SKM-1 treated with dmso at 0.1 percent for 144 hours (cell line): Measurements from ENCODE around the gene PHLDA1.
A peak's percentile ranks its signal among the peaks of the same experiment; 100 is the strongest.

Experiments
- DNase-seq: peaks from one replicate; lab custom pipeline; 2025; ENCODE audit not compliant: unreplicated experiment; lab: John Stamatoyannopoulos, UW

The PHLDA1 gene

DNA sequence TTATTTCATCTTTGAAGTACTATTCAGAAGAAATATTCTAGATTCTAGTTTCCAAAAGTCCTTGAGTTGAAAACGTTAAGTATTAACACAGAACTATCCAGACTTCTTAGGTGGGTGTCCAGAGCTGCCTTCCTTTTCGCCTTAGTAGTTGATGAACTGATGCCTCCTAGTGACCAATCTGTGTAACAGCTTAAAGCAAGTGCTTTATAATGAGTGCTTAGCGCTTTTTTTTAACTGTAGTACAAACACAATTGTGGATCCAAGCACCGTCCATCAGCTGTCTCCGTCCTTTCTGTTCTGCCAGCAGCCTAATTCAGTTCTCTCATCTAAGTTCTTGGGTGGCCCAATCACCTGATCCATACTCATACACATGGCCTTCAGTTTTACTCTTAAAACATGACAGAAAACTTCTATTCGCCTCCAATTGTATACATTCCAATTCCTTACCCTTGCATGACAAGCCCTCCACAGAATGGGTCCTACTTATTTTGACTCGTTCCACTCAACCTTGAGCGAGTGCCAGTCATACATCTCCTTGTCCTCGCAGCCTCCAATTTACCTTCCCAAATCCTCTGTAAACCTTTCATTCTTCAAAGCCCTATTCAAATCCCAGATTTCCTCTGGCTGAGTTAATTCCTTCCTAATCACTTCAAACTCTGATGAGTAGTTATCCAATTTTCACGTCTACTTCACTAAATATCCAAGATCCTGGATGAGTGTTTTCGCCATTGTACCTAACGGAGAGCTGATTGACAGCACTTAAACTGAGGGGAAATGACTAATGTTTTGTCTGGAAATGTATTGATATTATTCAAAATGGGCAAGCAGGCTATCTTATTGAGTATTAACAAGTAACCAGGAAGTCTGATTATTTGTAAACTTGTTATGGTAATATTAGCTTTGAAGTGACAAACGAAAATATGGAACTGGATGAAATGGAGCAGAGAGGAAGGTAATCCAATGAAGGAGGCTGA lies 5.8 kb upstream of the PHLDA1 start:
- DNase-seq: peak; percentile 46

DNA sequence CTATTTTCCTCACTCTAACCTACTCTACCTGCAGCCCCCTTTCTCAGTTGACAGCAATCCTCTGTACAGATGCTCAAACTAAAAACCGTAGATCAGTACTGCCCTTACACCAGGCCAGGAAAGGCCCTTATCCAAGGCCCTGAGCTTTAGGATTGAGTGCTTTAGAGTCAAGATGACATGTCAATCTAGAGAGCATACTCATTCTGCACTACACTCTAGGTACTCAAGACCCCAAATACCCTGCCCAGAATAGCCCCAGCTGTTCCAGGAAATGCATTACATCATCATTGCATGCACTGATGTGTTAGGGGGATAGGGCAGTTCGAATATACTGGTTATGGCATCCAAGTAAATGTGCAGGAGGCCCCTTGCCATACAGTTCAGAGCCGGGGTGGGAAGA lies 3.5 kb upstream of the PHLDA1 start:
- no peak for DNase-seq

GRCh38 chr12:76033081-76034011 lies 1.8 kb upstream of the PHLDA1 start:
- no peak for DNase-seq

DNA sequence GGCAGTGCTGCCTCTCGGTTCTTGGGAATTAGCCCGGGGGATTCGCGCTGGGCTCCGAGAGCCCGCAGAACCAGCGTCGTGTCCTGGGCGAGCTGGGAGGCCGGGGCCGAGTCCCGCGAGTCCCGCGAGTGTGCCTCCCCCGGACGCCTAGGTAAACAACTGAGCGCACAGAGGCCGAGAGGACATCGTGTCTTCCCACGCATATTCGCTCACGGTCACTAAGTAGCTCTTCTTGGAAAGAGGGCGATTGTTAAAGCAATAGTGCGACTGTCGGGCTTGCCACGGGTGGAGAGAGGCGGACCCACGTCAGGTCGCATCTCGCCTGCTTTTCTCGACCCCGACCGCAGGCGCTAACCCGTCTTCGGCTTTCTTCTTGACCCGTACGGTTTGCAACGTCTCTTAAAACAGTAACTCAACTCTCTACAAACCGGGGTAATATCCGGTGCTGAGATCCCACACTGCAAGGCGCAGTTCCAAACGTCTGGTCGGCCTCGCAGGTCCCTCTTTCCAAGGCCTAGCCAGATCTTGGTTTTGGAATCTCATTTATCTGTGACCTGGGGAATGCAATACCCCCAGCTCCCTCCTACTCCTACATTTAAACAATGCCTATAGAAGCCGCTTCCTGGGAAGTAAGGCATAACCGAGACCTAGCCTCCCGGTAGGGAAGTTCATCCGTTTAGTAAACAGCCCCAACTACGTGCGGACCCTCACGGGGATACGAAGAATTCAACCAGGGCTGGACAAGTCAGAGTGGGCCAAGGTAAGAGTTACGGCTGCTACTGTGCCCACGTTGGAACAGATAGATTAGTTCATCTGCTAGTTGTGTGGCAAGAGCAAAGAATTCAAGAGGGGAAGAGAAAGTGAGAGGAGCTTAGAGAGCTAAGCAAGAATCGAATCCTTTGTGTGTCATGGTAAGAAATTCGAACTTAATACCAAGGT lies 736 bp upstream of the PHLDA1 start:
- no peak for DNase-seq

DNA sequence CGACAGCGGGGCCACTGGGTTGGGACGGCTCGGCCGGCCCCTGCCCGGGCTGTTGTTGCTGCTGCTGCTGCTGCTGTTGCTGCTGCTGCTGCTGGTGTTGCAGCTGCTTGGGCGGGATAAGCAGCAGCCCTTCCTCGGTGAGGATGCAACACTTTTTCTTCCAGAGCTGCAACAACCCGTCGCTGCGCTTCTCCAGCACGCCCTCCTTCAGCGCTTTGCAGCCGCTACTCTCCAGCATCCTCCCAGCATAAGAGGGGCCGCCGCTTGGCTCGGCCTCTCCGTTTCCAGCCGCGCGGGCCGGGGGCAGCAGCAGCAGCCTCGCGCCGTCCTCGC lies 529 bp downstream of the PHLDA1 start:
- no peak for DNase-seq

DNA sequence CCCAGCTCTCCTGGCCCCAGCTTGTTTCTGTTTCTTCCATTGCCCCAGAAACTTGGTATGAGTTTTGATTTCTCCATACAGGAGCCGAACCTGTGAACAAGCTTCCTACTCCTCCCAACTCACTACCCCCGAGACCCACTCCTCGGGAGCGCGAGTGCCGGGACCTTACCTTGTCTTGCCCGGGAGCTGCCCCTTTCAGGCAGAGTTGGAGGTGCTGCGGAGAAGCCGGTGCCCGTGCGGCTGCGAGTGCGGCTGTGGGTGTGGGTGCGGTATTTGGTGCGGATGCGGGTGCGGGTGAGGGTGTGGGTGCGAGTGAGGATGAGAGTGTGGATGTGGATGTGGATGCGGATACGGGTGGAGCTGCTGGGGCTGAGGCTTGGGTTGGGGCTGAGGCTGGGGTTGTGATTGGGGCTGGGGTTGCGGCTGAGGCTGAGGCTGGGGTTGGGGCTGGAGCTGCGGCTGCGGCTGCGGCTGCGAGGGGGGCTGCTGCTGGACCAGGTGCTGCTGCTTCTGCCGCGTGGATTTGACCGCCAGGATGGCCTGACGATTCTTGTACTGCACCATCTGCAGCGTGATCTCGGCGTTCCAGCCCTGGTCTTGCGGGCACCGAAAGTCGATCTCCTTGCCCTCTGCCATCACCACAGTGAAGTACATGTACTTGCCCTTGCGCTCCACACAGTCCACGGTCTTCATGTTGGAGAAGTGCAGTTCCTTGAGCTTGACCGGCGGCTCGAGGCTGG lies 1.1 kb downstream of the PHLDA1 start:
- DNase-seq: no peak

GRCh38 chr12:76029982-76030340 lies 1.6 kb downstream of the PHLDA1 start:
- DNase-seq: no peak

DNA sequence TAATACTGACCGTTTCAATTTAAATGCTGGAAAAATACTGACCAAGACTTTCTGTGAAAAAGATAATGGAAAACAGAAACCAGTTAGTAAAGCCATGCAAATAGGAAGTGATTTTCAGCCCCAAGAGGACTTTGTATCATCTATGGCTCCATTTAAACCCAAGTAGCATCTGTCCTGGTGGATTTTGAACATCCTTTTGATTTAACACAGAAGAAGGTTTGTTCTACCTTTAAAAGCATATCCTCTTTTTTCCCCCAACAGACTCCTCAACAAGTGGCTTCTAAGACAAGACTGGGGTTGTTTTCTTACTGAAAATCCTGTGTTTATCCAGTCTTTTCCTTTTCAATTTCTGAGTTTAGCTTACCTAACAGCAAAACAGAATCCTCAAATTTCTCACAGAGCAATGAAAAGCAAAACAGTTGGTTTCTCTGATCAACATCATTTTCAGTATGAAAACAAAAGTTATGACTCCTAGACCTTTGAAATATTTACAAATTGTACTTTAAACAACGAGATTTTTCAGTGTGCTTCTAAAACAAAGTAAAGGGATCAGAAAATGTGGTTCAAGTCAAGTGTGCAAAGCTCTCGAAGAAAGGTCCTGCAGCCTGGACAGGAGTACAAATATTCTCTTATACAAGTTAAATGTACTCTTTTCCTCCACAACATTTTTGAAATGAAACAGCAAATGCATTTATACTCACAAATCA lies 2.9 kb downstream of the PHLDA1 start:
- DNase-seq: no peak

- no peak for DNase-seq
These were observed 4.9 kb downstream of the PHLDA1 start for GRCh38 chr12:76026643-76027063.

- no peak for DNase-seq
These were observed 5.7 kb downstream of the PHLDA1 start for GRCh38 chr12:76025601-76026575.

GRCh38 chr12:76024942-76025600 lies 6.5 kb downstream of the PHLDA1 start:
- DNase-seq: no peak

DNA sequence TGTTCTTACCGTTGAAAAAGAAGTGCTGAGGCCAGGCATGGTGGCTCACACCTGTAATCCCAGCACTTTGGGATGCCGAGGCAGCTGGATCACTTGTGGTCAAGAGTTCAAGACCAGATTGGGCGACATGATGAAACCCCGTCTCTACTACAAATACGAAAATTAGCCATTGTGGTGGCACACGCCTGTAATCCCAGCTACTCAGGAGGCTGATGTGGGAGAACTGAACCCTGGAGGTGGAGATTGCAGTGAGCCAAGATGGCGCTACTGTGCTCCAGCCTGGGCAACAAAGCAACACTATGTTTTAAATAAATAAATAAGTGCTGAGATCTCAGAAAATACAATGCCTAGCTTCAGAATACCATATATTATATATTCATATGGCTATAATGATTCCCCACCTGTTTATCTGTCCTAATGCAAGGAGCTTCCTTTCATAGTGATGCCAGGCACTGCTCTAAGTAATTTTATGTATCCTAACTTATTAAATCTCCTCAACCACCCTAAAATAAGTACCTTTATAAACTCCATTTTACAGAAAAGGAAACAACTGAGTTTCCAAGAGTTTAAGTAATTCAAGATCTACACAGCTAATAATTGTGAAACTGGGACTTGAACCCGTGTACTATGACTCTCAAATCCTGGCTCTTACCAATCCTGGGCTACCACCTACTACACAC lies 7.3 kb downstream of the PHLDA1 start:
- DNase-seq: no peak

- DNase-seq: no peak
These were observed 8.4 kb downstream of the PHLDA1 start for GRCh38 chr12:76023069-76023690.

DNA sequence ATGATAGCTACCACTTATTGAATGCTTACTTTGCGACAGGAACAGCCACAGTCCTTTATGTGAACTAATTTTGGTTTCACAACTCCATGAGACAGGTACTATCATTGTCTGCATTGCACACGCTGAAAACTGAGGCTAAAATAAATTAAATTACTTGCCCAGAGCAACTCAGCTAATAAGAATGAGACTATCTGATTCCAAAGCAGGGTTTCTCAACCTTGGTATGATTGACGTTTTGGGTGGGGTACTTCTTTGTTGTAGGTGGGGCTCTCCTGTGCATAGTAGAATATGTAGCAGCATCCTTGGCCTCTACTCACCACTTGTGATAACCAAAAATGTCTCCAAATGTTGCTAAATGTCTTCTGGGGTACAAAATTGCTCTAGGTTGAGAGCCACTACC lies 9.1 kb downstream of the PHLDA1 start:
- DNase-seq: no peak

- no peak for DNase-seq
These were observed 10.6 kb downstream of the PHLDA1 start for GRCh38 chr12:76020731-76021672.

DNA sequence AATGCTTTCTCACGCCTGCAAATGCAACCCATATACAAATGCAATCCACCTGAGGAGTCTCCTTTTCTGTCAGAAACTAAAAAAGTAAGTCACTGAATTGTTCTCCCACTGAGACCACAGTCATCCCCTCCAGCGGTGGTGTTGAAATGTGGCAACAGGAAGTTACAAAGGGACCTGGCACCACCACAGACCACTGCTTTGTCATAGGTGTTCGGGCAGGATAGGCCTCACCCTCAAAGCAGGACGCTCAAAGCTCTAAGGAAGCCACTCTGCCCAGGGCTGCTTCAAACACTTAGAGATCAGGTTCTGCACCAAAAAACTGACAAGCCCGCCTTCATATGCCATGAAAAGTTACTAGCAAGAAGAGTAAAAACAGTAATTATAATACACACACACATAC lies 11.3 kb downstream of the PHLDA1 start:
- DNase-seq: peak; percentile 33
